ENCODE measurements around the gene USH2A. TPM values are rescaled to one million over a fixed set of nuclear protein-coding genes. Genes with fewer than 3 reads are reported as not detected.

The USH2A gene
- total RNA-seq, 2 experiments from 2014 or later, result not detected

- no peak overlapping the region for H3K4me3 ChIP-seq (ENCODE audit: low read length)
- CTCF ChIA-PET, result no interaction called here
- H3K4me1 ChIP-seq (ENCODE audit: insufficient read depth, low read length), result no peaks in the 10 kb centered on the region
- no peak overlapping the region for H3K27ac ChIP-seq (ENCODE audit: low read depth in 1 of 2, low read length in 2 of 2)
- peaks cover 0 to 5% of the 10 kb centered on the region in 2 experiments for H3K9me3 ChIP-seq (ENCODE audit: control insufficient read depth in 1 of 2, insufficient read depth in 1 of 2, low read length in 2 of 2)
- Mint-ChIP-seq H3K4me1 (ENCODE audit: low read depth) (no peaks in the 10 kb centered on the region), H3K4me3 (no peak overlapping the region), H3K9me3 (peaks cover 9% of the 10 kb centered on the region), H3K27me3 (no peaks in the 10 kb centered on the region), H3K27ac (no peak overlapping the region), H3K36me3 (ENCODE audit: low read depth) (no peaks in the 10 kb centered on the region)
- no peak for TF ChIP-seq CTCF (IDR thresholded peaks at IDR 0.05)
- H3K27me3 ChIP-seq (ENCODE audit: control insufficient read depth in 1 of 2, insufficient read depth in 2 of 2, low read length in 2 of 2), result no peaks in the 10 kb centered on the region
- H3K36me3 ChIP-seq (ENCODE audit: insufficient read depth, low read length), result no peaks in the 10 kb centered on the region
- intact Hi-C loops (cut with DNase I, micrococcal nuclease), result no loop called here
- POLR2A ChIA-PET, result no interaction called here
- DNase-seq, result no peak
- no peak for ATAC-seq (ENCODE audit: poor library complexity)
These were observed 97.3 kb downstream of the USH2A start for GRCh38 chr1:216325946-216326345.

GRCh38 chr1:216325336-216325735 lies 97.9 kb downstream of the USH2A start:
- DNase-seq (no peak), ATAC-seq (ENCODE audit: poor library complexity) (no peak)
- peaks cover 9% of the 10 kb centered on the region for H3K9me3 Mint-ChIP-seq
- no peak for TF ChIP-seq CTCF (IDR thresholded peaks at IDR 0.05)
- H3K4me3 ChIP-seq (ENCODE audit: low read length), result no peak overlapping the region
- H3K4me3 Mint-ChIP-seq, result no peak overlapping the region
- H3K9me3 ChIP-seq (ENCODE audit: control insufficient read depth in 1 of 2, insufficient read depth in 1 of 2, low read length in 2 of 2), result peaks cover 0 to 5% of the 10 kb centered on the region in 2 experiments
- H3K27me3 Mint-ChIP-seq, result no peaks in the 10 kb centered on the region
- intact Hi-C loops (cut with DNase I, micrococcal nuclease), result no loop called here
- H3K27ac ChIP-seq (ENCODE audit: low read depth in 1 of 2, low read length in 2 of 2), result no peak overlapping the region
- no peaks in the 10 kb centered on the region for H3K27me3 ChIP-seq (ENCODE audit: control insufficient read depth in 1 of 2, insufficient read depth in 2 of 2, low read length in 2 of 2)
- no peaks in the 10 kb centered on the region for H3K4me1 ChIP-seq (ENCODE audit: insufficient read depth, low read length)
- H3K36me3 ChIP-seq (ENCODE audit: insufficient read depth, low read length), result no peaks in the 10 kb centered on the region
- H3K4me1 Mint-ChIP-seq (ENCODE audit: low read depth), result no peaks in the 10 kb centered on the region
- ChIA-PET CTCF (no interaction called here), POLR2A (no interaction called here)
- no peak overlapping the region for H3K27ac Mint-ChIP-seq
- no peaks in the 10 kb centered on the region for H3K36me3 Mint-ChIP-seq (ENCODE audit: low read depth)

- H3K36me3 ChIP-seq (ENCODE audit: insufficient read depth, low read length), result no peaks in the 10 kb centered on the region
- ChIA-PET CTCF (no interaction called here), POLR2A (no interaction called here)
- Mint-ChIP-seq H3K9me3 (peaks cover 10% of the 10 kb centered on the region), H3K27me3 (no peaks in the 10 kb centered on the region), H3K27ac (no peak overlapping the region), H3K36me3 (ENCODE audit: low read depth) (no peaks in the 10 kb centered on the region), H3K4me1 (ENCODE audit: low read depth) (no peaks in the 10 kb centered on the region), H3K4me3 (no peak overlapping the region)
- peaks cover 0 to 5% of the 10 kb centered on the region in 2 experiments for H3K9me3 ChIP-seq (ENCODE audit: control insufficient read depth in 1 of 2, insufficient read depth in 1 of 2, low read length in 2 of 2)
- DNase-seq (no peak), ATAC-seq (ENCODE audit: poor library complexity) (no peak)
- H3K27ac ChIP-seq (ENCODE audit: low read depth in 1 of 2, low read length in 2 of 2), result no peak overlapping the region
- H3K27me3 ChIP-seq (ENCODE audit: control insufficient read depth in 1 of 2, insufficient read depth in 2 of 2, low read length in 2 of 2), result no peaks in the 10 kb centered on the region
- TF ChIP-seq CTCF (IDR thresholded peaks at IDR 0.05), result no peak
- no peaks in the 10 kb centered on the region for H3K4me1 ChIP-seq (ENCODE audit: insufficient read depth, low read length)
- no peak overlapping the region for H3K4me3 ChIP-seq (ENCODE audit: low read length)
- intact Hi-C loops (cut with DNase I, micrococcal nuclease), result no loop called here
These were observed 99.9 kb downstream of the USH2A start for GRCh38 chr1:216323344-216323743.
